ENCODE results near the gene C2orf42.

DNA sequence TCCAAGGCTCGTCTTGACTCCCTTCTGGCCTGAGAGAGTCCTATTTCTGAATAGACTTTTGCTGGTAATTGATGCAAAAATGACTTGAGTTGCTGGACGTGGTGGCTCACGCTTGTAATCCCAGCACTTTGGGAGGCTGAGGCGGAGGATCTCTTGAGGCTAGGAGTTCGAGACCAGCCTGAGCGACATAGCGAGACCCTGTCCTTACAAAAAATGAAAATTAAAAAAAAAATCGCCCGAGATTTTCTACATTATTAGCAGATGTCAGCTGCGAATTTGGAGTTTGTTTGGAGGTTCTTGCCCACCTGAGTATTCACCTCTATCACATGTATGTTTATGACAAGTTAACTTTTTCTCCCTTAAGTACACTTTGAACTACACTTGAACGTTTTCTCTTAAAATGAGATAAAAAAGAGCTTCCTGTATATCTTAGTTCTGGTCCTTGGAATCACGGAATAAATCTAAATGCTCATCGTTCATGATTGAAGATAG lies 471 bp upstream of the C2orf42 start:
- TF ChIP-seq FOXM1 (IDR thresholded peaks at IDR 0.05; ENCODE audit: borderline replicate concordance) = no peak
- TF ChIP-seq ELF4 (IDR thresholded peaks at IDR 0.05) = no peak
- no peak for TF ChIP-seq FOXA1 (IDR thresholded peaks at IDR 0.05)
- no peak for TF ChIP-seq L3MBTL2 (conservative IDR thresholded peaks at IDR 0.05)
- no peak for TF ChIP-seq NFRKB (IDR thresholded peaks at IDR 0.05)
- TF ChIP-seq BHLHE40 (IDR thresholded peaks at IDR 0.05; ENCODE audit: borderline replicate concordance) = no peak
- no peak for TF ChIP-seq ZNF384 (IDR thresholded peaks at IDR 0.05)

Data from HEK293T (cell line).